Effector memory CD8-positive, alpha-beta T cell (primary cell): ENCODE measurements around the gene USH1G.
"Not testable (repeated sequence)": the region's sequence is repeated elsewhere in the genome, so short reads cannot be mapped to it uniquely, and the experiment has no call there.

Experiments
- ATAC-seq: fragments of 150-1000 bp; cut with Tn5 transposase; replicated peaks from 2 replicates; pipeline ENCODE4 v1.10.0; 2021; ENCODE audit warnings: mild to moderate bottlenecking, moderate library complexity
- DNase-seq, 3 experiments: peaks; one replicate each; pipeline ENCODE4 v3.0.0; 2021
- H3K27ac Mint-ChIP-seq, 2 donors: one replicate each; pipeline ENCODE4 v1.8.0; 2022; ENCODE audit warnings: mild to moderate bottlenecking in 2 of 2, mixed read lengths in 2 of 2, moderate library complexity in 2 of 2
- H3K27me3 Mint-ChIP-seq, 2 donors: one replicate each; pipeline ENCODE4 v1.8.0; 2022; ENCODE audit warnings: mixed read lengths in 2 of 2
- H3K36me3 Mint-ChIP-seq: one replicate; pipeline ENCODE4 v1.8.0; 2022; ENCODE audit warnings: mild to moderate bottlenecking, moderate library complexity, mixed read lengths; ENCODE audit not compliant: insufficient read depth
- H3K4me1 Mint-ChIP-seq, 2 donors: one replicate each; pipeline ENCODE4 v1.8.0; 2022; ENCODE audit warnings: low read depth in 2 of 2, mixed read lengths in 2 of 2
- H3K4me3 Mint-ChIP-seq, 2 donors: one replicate each; pipeline ENCODE4 v1.8.0; 2022; ENCODE audit warnings: mild to moderate bottlenecking in 2 of 2, mixed read lengths in 2 of 2, moderate library complexity in 2 of 2
- H3K9me3 Mint-ChIP-seq, 2 donors: one replicate each; pipeline ENCODE4 v1.8.0; 2022; ENCODE audit warnings: mixed read lengths in 2 of 2

USH1G gene

GRCh38 chr17:74919440-74920305, 3.4 kb downstream of the USH1G start:
- ATAC-seq (no peak), DNase-seq (no peak)
- H3K36me3 Mint-ChIP-seq = no peaks in the 10 kb centered on the region
- peak overlapping the region in 1 of 2 donors; percentile 75 for H3K27ac Mint-ChIP-seq
- peaks cover 43 to 79% of the 10 kb centered on the region in 2 donors for H3K27me3 Mint-ChIP-seq
- H3K4me3 Mint-ChIP-seq = no peak overlapping the region
- no peaks in the 10 kb centered on the region for H3K9me3 Mint-ChIP-seq
- peaks cover 5 to 8% of the 10 kb centered on the region in 2 donors for H3K4me1 Mint-ChIP-seq

GRCh38 chr17:74918906-74919305, 4.1 kb downstream of the USH1G start:
- no peak overlapping the region for H3K4me3 Mint-ChIP-seq
- H3K27ac Mint-ChIP-seq = no peak overlapping the region
- peaks cover 37 to 71% of the 10 kb centered on the region in 2 donors for H3K27me3 Mint-ChIP-seq
- H3K4me1 Mint-ChIP-seq = peaks cover 0 to 3% of the 10 kb centered on the region in 2 donors
- H3K9me3 Mint-ChIP-seq = no peaks in the 10 kb centered on the region
- ATAC-seq (no peak), DNase-seq (no peak)
- no peaks in the 10 kb centered on the region for H3K36me3 Mint-ChIP-seq

GRCh38 chr17:74917430-74917829, 5.6 kb downstream of the USH1G start:
- Mint-ChIP-seq H3K4me1 (no peaks in the 10 kb centered on the region), H3K36me3 (no peaks in the 10 kb centered on the region), H3K27ac (no peak overlapping the region), H3K4me3 (no peak overlapping the region), H3K27me3 (peaks cover 32 to 61% of the 10 kb centered on the region in 2 donors), H3K9me3 (no peaks in the 10 kb centered on the region)
- no peak for ATAC-seq
- no peak for DNase-seq

- Mint-ChIP-seq H3K36me3 (no peaks in the 10 kb centered on the region), H3K9me3 (no peaks in the 10 kb centered on the region), H3K4me3 (no peak overlapping the region), H3K27ac (no peak overlapping the region), H3K27me3 (peaks cover 30 to 55% of the 10 kb centered on the region in 2 donors), H3K4me1 (no peaks in the 10 kb centered on the region)
- no peak for ATAC-seq
- no peak for DNase-seq
These were observed 6.2 kb downstream of the USH1G start for GRCh38 chr17:74916851-74917199.

GRCh38 chr17:74916136-74916850, 6.8 kb downstream of the USH1G start:
- H3K36me3 Mint-ChIP-seq = no peaks in the 10 kb centered on the region

GRCh38 chr17:74911423-74911822, 11.6 kb downstream of the USH1G start:
- H3K36me3 Mint-ChIP-seq, H3K4me3 Mint-ChIP-seq, H3K9me3 Mint-ChIP-seq, H3K4me1 Mint-ChIP-seq, DNase-seq, ATAC-seq, H3K27ac Mint-ChIP-seq: not testable (repeated sequence)
- peaks cover 5 to 15% of the 10 kb centered on the region in 2 donors for H3K27me3 Mint-ChIP-seq

More at GRCh38 chr17:74916136-74916850, 6.8 kb downstream of the USH1G start:
- no peak overlapping the region for H3K27ac Mint-ChIP-seq
- peaks cover 25 to 50% of the 10 kb centered on the region in 2 donors for H3K27me3 Mint-ChIP-seq
- H3K9me3 Mint-ChIP-seq = no peaks in the 10 kb centered on the region
- H3K4me1 Mint-ChIP-seq = no peaks in the 10 kb centered on the region
- DNase-seq (no peak), ATAC-seq (no peak)
- no peak overlapping the region for H3K4me3 Mint-ChIP-seq

- H3K4me1 Mint-ChIP-seq, DNase-seq, ATAC-seq, H3K36me3 Mint-ChIP-seq, H3K4me3 Mint-ChIP-seq, H3K9me3 Mint-ChIP-seq, H3K27ac Mint-ChIP-seq: not testable (repeated sequence)
- H3K27me3 Mint-ChIP-seq = peaks cover 13 to 18% of the 10 kb centered on the region in 2 donors
These were observed 14.0 kb downstream of the USH1G start for GRCh38 chr17:74909097-74909496.

- peaks cover 2% of the 10 kb centered on the region for H3K36me3 Mint-ChIP-seq
- H3K4me1 Mint-ChIP-seq = no peaks in the 10 kb centered on the region
- DNase-seq (no peak), ATAC-seq (no peak)
- H3K4me3 Mint-ChIP-seq = no peak overlapping the region
- H3K9me3 Mint-ChIP-seq = no peaks in the 10 kb centered on the region
- peaks cover 28 to 37% of the 10 kb centered on the region in 2 donors for H3K27me3 Mint-ChIP-seq
- no peak overlapping the region for H3K27ac Mint-ChIP-seq
These were observed 16.0 kb downstream of the USH1G start for GRCh38 chr17:74907012-74907411.

GRCh38 chr17:74906214-74906793, 16.8 kb downstream of the USH1G start:
- not testable (repeated sequence) for H3K36me3 Mint-ChIP-seq, ATAC-seq, H3K4me3 Mint-ChIP-seq, H3K9me3 Mint-ChIP-seq, H3K4me1 Mint-ChIP-seq, DNase-seq, H3K27ac Mint-ChIP-seq
- H3K27me3 Mint-ChIP-seq = peaks cover 35 to 44% of the 10 kb centered on the region in 2 donors

- no peak overlapping the region for H3K4me3 Mint-ChIP-seq
- no peaks in the 10 kb centered on the region for H3K9me3 Mint-ChIP-seq
- DNase-seq = no peak
- H3K36me3 Mint-ChIP-seq = peaks cover 2% of the 10 kb centered on the region
- no peak for ATAC-seq
- H3K4me1 Mint-ChIP-seq = no peaks in the 10 kb centered on the region
- H3K27ac Mint-ChIP-seq = no peak overlapping the region
- peaks cover 42 to 59% of the 10 kb centered on the region in 2 donors for H3K27me3 Mint-ChIP-seq
These were observed 18.2 kb downstream of the USH1G start for GRCh38 chr17:74904687-74905409.

- DNase-seq (no peak), ATAC-seq (no peak)
- Mint-ChIP-seq H3K36me3 (peaks cover 2% of the 10 kb centered on the region), H3K27ac (no peak overlapping the region), H3K27me3 (peaks cover 36 to 65% of the 10 kb centered on the region in 2 donors), H3K4me3 (no peak overlapping the region), H3K4me1 (no peaks in the 10 kb centered on the region), H3K9me3 (no peaks in the 10 kb centered on the region)
These were observed 19.4 kb downstream of the USH1G start for GRCh38 chr17:74903671-74904070.

GRCh38 chr17:74903034-74903433, 20.0 kb downstream of the USH1G start:
- no peak for ATAC-seq
- no peak overlapping the region for H3K27ac Mint-ChIP-seq
- DNase-seq = no peak

More at GRCh38 chr17:74903034-74903433, 20.0 kb downstream of the USH1G start:
- Mint-ChIP-seq H3K4me3 (no peak overlapping the region), H3K4me1 (no peaks in the 10 kb centered on the region), H3K36me3 (peaks cover 2% of the 10 kb centered on the region), H3K27me3 (peaks cover 36 to 71% of the 10 kb centered on the region in 2 donors), H3K9me3 (no peaks in the 10 kb centered on the region)
